HPDE6-E6E7 (cell line): Measurements from ENCODE around the gene PTPN1.

ENCODE experiments used
- DNase-seq: peaks from one replicate; pipeline ENCODE4 v3.0.0; 2011; ENCODE audit warnings: missing footprints; ENCODE audit errors: extremely low spot score

The PTPN1 gene

GRCh38 chr20:50513169-50514034 lies 3.2 kb downstream of the PTPN1 start:
- DNase-seq, result no peak

DNA sequence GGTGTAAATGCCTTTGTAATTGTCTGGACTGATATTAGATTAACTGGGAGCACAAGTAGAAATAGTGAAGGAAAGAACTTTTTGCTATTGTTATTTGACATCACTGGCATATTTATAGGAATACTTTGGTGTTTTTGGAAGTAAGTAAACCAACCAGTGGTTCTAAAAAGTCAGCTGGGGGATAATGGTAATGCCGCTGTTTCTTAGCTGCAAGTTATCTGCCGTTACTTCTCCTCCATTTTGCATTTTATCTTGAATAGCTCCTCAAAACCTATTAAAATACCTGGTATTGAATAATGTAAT lies 3.8 kb downstream of the PTPN1 start:
- no peak for DNase-seq

DNA sequence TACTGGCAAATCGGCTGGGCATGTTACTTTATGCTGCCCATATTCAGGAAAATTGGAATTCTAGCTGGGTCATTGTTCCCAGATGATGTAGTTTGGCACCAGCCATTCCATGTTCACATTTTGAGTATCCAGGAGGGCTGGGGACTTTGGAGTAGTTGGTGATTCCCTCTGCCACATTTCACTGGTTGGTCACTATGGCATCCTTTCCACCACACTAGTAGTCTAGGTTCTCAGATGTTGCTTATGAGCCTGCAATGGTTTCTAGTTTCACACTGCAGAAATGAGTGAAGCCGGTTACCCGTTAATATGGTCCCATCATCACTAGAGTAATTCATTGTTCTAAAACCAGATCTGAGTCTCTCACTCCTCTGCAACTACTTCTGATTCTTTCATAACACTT lies 4.6 kb downstream of the PTPN1 start:
- no peak for DNase-seq

GRCh38 chr20:50515471-50516106 lies 5.4 kb downstream of the PTPN1 start:
- no peak for DNase-seq

GRCh38 chr20:50516180-50516934 lies 6.2 kb downstream of the PTPN1 start:
- DNase-seq, result no peak

DNA sequence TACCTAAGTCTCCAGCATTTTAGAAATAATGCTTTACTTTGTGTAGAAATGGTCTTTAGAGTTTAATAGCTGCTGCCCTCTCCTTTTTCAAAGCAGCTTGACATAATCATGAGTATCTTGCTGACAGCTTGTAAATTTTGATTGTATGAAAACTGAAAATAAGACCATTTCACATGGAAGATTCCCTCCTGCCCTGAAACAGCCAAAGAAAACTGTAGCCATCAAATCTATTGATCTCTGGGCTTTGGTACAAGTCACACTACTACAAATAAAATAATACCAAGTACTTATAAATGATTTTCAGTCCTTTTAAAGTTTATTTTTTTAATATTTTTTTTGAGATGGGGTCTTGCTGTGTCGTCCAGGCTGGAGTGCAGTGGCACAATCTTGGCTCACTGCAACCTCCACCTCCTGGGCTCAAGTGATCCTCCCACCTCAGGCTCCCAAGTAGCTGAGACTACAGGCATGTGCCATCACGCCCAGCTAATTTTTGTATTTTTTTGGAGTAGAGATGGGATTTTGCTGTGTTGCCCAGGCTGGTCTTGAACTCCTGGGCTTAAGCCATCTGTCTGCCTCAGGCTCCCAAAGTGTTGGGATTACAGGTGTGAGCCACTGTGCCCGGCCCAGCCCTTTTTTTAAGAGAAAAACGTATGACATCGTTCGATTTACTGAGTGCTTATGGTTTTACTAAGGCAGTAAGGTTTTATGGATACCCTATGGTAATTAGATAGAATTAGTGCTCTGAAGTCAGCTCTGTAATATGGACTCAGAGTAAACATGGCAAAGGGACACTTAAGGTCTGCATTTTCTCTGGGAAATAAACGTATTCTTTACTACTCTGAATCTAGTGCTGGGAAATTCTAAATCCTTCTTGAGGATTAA lies 7.0 kb downstream of the PTPN1 start:
- no peak for DNase-seq

- no peak for DNase-seq
These were observed 7.6 kb downstream of the PTPN1 start for GRCh38 chr20:50517817-50518154.

- no peak for DNase-seq
These were observed 8.1 kb downstream of the PTPN1 start for GRCh38 chr20:50518270-50518721.

GRCh38 chr20:50519036-50519762 lies 9.0 kb downstream of the PTPN1 start:
- DNase-seq, result no peak

GRCh38 chr20:50520222-50520880 lies 10.2 kb downstream of the PTPN1 start:
- DNase-seq, result no peak

GRCh38 chr20:50521221-50522052 lies 11.3 kb downstream of the PTPN1 start:
- DNase-seq, result no peak

DNA sequence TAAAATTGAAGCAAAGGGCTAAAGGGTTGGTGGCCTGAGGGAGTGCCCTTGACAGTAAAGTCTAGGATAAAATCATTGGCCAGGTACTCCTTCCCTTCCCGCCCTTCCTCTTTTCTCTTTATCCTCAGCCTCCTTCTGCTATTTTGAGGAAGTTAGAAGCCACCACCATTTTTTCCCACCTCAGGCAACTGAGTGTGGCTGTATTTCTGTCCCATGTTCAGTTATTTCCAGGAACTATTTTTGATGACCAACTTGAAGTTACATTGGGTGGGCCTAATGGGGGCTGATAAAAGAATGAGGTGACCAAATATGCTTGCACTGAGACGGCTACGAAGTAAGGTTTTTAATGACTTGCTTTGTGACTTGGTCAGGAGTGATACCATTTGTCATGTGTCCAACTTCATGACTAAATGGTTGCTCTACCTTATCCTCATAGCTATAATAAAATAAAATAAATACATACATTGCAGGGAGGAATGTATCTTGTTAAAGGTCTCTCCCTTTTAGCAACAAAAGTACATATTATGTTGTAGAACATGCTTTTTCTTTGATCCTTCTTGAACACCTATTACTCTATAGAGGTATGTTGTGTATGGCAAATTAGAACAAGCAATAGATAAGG lies 12.0 kb downstream of the PTPN1 start:
- no peak for DNase-seq

DNA sequence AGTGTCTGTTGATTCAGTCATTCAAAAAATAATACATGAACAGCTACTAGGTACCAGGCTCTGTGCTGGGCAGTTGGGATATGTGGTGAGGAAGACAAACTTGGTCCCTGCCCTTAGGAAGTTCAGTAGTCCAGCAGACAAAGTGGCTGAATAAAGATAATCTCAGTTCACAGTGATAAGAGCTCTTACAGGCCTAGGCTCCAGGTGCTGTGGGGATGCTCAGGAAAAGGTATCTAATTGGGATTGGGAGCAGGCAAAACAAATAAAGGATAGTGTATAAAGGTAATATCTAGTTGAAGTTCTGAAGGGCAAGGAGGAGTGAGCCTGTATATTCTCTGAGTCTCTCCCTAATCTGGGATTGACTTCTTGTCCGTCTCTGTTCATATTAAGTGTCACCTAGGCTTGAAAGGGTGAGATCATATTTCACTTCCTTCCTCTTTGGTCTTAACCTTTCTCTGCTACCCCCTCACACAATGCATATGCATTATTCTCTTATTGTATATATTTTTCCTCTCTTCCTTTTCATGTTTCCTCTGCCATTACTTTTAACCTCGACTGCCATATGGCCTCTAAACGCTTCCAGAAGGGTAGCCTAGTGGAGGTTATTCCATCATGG lies 13.5 kb downstream of the PTPN1 start:
- DNase-seq, result no peak

GRCh38 chr20:50525681-50526080 lies 15.5 kb downstream of the PTPN1 start:
- DNase-seq, result no peak

DNA sequence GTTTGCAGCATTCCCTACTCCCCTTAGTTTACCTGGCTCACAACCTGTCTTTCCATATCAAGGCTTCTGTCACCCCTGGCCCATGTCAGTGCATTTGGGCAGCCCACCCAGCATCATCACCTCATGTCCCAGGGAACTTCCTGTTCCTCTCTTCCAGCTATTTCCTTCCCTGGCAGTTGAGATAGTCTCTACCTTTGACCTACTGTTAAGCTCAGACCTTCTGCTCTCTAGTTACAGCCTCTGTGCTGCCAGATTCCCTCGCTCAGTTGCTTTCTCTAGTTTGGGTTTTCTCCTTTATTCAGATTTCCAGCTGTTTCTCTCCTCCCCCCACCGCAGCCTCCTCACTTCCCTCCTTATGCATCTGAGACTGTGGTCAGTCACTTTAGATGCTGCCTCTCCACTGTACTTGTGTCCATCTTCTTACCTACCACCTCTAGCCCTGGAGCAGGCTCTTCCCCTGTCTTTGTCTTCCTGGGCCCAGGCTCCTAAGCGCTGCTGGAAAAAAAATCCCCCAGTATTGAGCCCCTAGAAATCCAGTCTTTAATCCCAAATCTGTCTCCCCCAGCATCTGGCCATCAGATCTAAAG lies 16.3 kb downstream of the PTPN1 start:
- DNase-seq, result no peak

DNA sequence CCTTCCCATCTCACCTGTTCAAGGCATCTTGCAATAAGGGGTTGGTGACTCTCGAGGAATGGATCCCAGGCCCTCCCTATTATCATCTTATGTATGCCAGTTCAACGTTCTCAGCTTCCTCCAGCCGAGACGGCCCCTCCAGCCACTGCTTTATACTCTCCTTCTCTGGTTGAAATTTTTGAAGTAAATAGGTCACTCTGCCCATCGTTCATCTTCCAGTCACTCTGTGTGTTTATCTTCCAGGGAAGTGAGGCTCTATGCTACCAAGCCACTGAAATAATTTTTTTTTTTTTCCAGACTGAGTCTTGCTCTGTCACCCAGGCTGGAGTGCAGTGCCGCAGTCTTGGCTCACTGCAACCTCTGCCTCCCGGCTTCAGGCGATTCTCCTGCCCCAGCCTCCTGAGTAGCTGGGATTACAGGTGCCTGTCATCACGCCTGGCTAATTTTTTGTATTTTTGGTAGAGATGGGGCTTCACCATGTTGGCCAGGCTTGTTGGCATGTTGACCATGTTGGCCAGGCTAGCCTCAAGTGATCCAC lies 17.0 kb downstream of the PTPN1 start:
- DNase-seq, result no peak

DNA sequence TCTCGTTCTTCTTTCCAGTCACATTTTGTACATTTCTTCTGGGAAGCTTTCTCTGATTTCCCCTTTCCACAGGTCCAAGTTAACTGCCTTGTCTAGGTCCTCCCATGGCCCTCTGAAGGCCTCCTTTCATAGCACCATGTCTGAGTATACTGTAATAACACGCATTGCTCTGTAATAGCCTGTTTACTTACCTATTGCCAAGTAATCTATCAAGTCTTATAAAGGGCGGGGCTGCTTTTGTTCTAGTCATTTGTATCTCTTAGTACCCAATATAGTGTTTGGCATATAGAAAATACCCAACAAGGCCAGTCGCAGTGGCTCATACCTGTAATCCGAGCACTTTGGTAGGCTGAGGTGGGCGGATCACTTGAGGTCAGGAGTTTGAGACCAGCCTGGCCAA lies 17.9 kb downstream of the PTPN1 start:
- DNase-seq, result no peak

- no peak for DNase-seq
These were observed 18.7 kb downstream of the PTPN1 start for GRCh38 chr20:50528804-50529351.
